Sigmoid colon (tissue), 7 donors: ENCODE results near the gene TMEM52. TPM values are rescaled to one million over a fixed set of nuclear protein-coding genes. Genes with fewer than 3 reads are reported as not detected.

Source experiments
- DNase-seq: peaks from one replicate; pipeline ENCODE4 v3.0.0-alpha.2; 2019
- H3K27ac ChIP-seq, 4 donors: fragments of 200-600 bp; sonication (generic); one replicate each; pipeline ENCODE4 v1.5.1; 2016 to 2019; ENCODE audit warnings: mild to moderate bottlenecking in 1 of 4
- H3K27me3 ChIP-seq, 3 donors: fragments of 200-600 bp; sonication (generic); one replicate each; pipeline ENCODE4 v1.5.1; 2019; ENCODE audit warnings: mild to moderate bottlenecking in 1 of 3
- H3K36me3 ChIP-seq, 4 donors: fragments of 200-600 bp; sonication (generic); one replicate each; pipeline ENCODE4 v1.5.1; 2016 to 2019
- H3K4me1 ChIP-seq, 4 donors: fragments of 200-600 bp; sonication (generic); one replicate each; pipeline ENCODE4 v1.5.1; 2017 to 2019
- H3K4me3 ChIP-seq, 4 donors: fragments of 200-600 bp; sonication (generic); one replicate each; pipeline ENCODE4 v1.5.1; 2017 to 2019; ENCODE audit warnings: mild to moderate bottlenecking in 2 of 4, moderate library complexity in 1 of 4
- H3K9me3 ChIP-seq, 4 donors: fragments of 200-600 bp in 3 of 4; sonication (generic) in 3 of 4; one replicate each; pipeline versions ENCODE4 v1.5.1 to v1.6.1; 2013 to 2019
- EP300 ChIP-seq, 4 donors: sonication (generic); formaldehyde crosslinking; IDR thresholded peaks; one replicate each; pipeline ENCODE4 v1.6.1; 2017; ENCODE audit warnings: antibody characterized with exemption in 4 of 4
- POLR2A ChIP-seq, 2 donors: fragments of 450-650 bp; IDR thresholded peaks; one replicate each; pipeline ENCODE4 v1.6.1; 2016; ENCODE audit warnings: antibody characterized with exemption in 2 of 2, mild to moderate bottlenecking in 2 of 2, moderate library complexity in 2 of 2
- POLR2AphosphoS5 ChIP-seq, 4 donors: sonication (generic); formaldehyde crosslinking; IDR thresholded peaks; one replicate each; pipeline ENCODE4 v1.6.1; 2017; ENCODE audit warnings: antibody characterized with exemption in 4 of 4
- WGBS, 2 donors: extraction: QIAGEN DNeasy Blood & Tissue Kit; methylation state at CpG; one replicate each; pipeline ENCODE4 v1.1.7; 2013; 5-methylcytosine and 5-hydroxymethylcytosine counted together
- intact Hi-C: fragments of 100-400 bp; cut with DNase I; formaldehyde crosslinking; loops from one replicate; pipeline ENCODE4 v1.15.1; 2023
- polyA plus RNA-seq, 3 donors: library from polyadenylated mRNA; stranded (reverse); fragments of 200-250 nt; gene quantifications; one replicate each; pipeline ENCODE4 v1.2.3, GENCODE V29; 2013
- total RNA-seq, 4 donors: library from RNA; depleted of rRNA; stranded (reverse); fragments of >200 nt; gene quantifications; one replicate each; pipeline ENCODE4 v1.1.0, GENCODE V29; 2016
- TF ChIP-seq, protein P1 (sequence below), 4 experiments: fragments of 450-650 bp in 3 of 4; fragments of 200-600 bp in 1 of 4; IDR thresholded peaks; one replicate each; pipeline ENCODE4 v1.5.1; 2016 to 2019; ENCODE audit warnings: antibody characterized with exemption in 4 of 4, mild to moderate bottlenecking in 3 of 4, moderate library complexity in 2 of 4
- donor health status: healthy with polysubstance abuse.
- donor health status: Bipolar disorder and iron deficiency.
- donor health status: healthy.

The TMEM52 gene
- total and polyA plus RNA-seq, 7 donors, result 1.1 to 5.5 (median 2.1) TPM; not detected in 2

DNA sequence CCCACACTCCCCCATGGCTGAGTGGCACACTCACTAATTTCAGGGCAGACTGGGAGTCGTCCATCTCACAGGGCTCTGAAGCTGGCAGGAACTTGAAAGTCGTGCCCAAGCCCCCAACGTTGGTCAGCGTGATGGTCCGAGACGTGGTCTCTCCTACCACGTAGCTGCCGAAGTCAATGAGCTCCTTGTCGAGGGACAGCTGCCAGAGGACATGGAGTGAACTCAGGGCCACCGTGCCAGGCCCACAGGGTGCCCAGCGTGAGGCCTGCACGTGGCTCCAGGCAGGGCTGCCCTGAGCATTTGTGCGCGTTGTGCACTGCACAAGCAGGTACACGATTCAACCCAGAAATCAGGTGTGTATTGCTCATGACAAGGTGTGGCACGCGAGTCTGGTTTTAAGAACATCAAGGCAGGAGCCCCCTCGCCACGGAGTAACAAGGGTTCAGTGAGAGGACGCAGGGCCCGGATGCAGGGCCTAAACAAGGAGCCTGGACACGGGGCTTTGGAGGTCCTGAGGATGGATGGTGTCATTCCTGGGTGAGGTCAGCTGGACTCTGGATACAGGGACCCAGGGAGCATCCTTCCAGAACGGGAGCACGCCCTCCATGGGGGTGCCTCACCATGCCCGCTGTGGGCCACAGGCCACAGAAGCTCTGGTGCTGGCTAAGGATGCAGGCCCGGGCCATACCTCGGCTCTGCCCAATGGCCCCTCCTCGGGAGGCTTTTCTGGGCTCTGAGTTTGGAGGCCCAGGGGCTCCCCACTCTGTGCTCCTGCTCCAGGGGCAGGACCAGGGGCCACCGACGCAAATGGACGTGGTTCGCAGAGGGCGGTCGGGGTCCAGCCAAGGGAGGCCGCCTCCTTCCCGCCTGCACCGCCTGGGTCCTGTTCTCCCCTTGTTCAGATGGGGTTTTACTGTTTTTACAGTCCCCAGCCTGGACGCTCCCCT lies 37.8 kb upstream of the TMEM52 start:
- H3K9me3 ChIP-seq, result no peaks in the 10 kb centered on the region
- H3K4me3 ChIP-seq, result no peak overlapping the region
- peaks cover 3 to 54% (median 27%) of the 10 kb centered on the region in 3 donors for H3K27me3 ChIP-seq
- peaks cover 0 to 9% (median 7%) of the 10 kb centered on the region in 4 donors for H3K4me1 ChIP-seq
- TF ChIP-seq, protein P1, sequence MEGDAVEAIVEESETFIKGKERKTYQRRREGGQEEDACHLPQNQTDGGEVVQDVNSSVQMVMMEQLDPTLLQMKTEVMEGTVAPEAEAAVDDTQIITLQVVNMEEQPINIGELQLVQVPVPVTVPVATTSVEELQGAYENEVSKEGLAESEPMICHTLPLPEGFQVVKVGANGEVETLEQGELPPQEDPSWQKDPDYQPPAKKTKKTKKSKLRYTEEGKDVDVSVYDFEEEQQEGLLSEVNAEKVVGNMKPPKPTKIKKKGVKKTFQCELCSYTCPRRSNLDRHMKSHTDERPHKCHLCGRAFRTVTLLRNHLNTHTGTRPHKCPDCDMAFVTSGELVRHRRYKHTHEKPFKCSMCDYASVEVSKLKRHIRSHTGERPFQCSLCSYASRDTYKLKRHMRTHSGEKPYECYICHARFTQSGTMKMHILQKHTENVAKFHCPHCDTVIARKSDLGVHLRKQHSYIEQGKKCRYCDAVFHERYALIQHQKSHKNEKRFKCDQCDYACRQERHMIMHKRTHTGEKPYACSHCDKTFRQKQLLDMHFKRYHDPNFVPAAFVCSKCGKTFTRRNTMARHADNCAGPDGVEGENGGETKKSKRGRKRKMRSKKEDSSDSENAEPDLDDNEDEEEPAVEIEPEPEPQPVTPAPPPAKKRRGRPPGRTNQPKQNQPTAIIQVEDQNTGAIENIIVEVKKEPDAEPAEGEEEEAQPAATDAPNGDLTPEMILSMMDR (IDR thresholded peaks at IDR 0.05), result no peak
- TF ChIP-seq POLR2A (IDR thresholded peaks at IDR 0.05), result no peak
- no peak for TF ChIP-seq EP300 (IDR thresholded peaks at IDR 0.05)
- TF ChIP-seq POLR2AphosphoS5 (IDR thresholded peaks at IDR 0.05), result no peak
- no peak for DNase-seq
- intact Hi-C loops, result no loop called here
- WGBS, 2 donors, result 91 to 93% methylated on average over 38 of the region's 38 CpGs
- H3K27ac ChIP-seq, result no peak overlapping the region
- H3K36me3 ChIP-seq, result no peaks in the 10 kb centered on the region

DNA sequence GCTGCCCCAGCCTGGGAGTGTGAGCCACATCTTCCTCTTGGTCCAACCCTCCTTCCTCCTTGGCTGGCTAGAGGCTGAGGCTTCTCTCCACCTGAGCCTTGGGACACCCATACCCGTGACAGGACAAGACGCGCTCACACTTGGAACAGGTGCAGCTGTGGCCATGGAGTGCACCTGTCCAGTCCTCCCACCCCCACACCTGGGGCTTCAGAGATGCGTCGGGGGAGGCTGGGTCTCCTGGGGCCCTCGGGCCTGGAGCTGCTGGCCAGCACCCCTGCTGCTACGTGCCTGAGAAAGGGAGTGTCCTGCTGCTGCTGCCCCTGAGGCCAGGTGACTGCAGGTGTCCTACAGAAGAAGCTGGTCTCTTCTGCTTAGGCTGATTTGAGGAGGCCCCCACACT lies 37.0 kb upstream of the TMEM52 start:
- peaks cover 0 to 9% (median 7%) of the 10 kb centered on the region in 4 donors for H3K4me1 ChIP-seq
- intact Hi-C loops, result no loop called here
- H3K36me3 ChIP-seq, result no peaks in the 10 kb centered on the region
- H3K4me3 ChIP-seq, result no peak overlapping the region
- WGBS, 2 donors, result 77 to 85% methylated on average over 7 of the region's 7 CpGs
- TF ChIP-seq, protein P1 (IDR thresholded peaks at IDR 0.05), result no peak
- TF ChIP-seq POLR2AphosphoS5 (IDR thresholded peaks at IDR 0.05), result no peak
- no peak for TF ChIP-seq POLR2A (IDR thresholded peaks at IDR 0.05)
- TF ChIP-seq EP300 (IDR thresholded peaks at IDR 0.05), result no peak
- H3K27me3 ChIP-seq, result peaks cover 2 to 55% (median 22%) of the 10 kb centered on the region in 3 donors
- no peak for DNase-seq
- peaks cover 0 to 1% (median 0%) of the 10 kb centered on the region in 4 donors for H3K9me3 ChIP-seq
- H3K27ac ChIP-seq, result no peak overlapping the region

DNA sequence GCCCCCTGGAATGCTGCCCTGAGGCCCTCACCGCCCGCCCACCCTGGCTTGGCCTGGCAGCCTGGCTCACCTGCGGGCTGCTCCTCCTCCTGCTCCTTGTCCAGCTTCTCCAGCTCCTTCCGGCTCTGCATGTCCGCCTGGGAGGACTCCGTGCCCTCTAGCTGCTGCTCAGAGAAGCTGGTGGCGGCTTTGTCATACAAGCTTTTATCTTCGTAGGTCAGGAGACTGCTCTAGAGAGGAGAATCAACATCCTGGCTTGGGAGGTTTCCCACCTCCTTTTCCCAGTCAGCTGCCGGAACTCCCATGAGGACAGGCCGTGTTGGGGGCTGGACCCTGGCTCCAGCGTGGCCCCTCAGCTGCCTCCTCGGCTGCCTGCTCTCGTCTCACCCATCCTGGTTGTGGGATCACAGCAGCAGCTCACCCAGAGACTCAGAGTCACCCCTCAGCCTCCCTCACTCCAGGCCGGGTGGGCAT lies 36.6 kb upstream of the TMEM52 start:
- DNase-seq, result no peak
- H3K36me3 ChIP-seq, result no peaks in the 10 kb centered on the region
- peaks cover 0 to 5% (median 0%) of the 10 kb centered on the region in 4 donors for H3K9me3 ChIP-seq
- H3K4me1 ChIP-seq, result peaks cover 0 to 9% (median 7%) of the 10 kb centered on the region in 4 donors
- 80% methylated on average over 14 of the region's 14 CpGs for WGBS, 2 donors
- no peak overlapping the region for H3K4me3 ChIP-seq
- no peak for TF ChIP-seq POLR2AphosphoS5 (IDR thresholded peaks at IDR 0.05)
- TF ChIP-seq, protein P1 (IDR thresholded peaks at IDR 0.05), result no peak
- TF ChIP-seq EP300 (IDR thresholded peaks at IDR 0.05), result no peak
- TF ChIP-seq POLR2A (IDR thresholded peaks at IDR 0.05), result no peak
- intact Hi-C loops, result no loop called here
- no peak overlapping the region for H3K27ac ChIP-seq
- H3K27me3 ChIP-seq, result peaks cover 0 to 55% (median 19%) of the 10 kb centered on the region in 3 donors

DNA sequence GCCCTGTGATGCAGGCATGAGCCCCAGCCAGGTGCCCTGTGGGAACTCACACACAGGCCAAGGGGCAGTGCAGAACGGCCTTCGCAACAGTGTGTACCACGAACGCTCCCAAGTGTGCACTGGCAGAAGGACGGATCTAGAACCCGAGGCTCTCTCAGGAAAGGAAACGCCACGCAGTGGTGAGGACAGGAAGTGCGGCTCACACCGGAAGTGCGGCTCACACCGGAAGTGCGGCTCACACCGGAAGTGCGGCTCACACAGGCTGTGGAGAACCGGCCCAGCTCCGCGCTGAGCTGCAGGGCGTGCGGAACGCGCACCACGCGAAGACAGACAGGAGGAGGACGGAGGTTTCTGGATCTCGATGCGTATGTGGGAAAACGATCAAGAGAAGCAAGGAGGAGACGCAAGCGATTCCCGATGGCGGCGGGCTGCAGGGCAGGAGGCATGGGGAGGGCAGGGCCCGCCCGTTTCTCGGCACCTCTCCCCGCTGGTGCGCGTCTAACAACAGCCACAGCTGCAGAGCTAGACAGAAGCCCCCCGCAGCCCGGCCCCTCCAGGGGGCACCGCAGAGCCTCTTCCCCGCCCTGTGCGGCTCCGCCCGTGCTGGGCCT lies 35.9 kb upstream of the TMEM52 start:
- Histone ChIP-seq H3K27me3 (peaks cover 0 to 55% (median 13%) of the 10 kb centered on the region in 3 donors), H3K27ac (no peak overlapping the region), H3K4me1 (peaks cover 0 to 5% (median 5%) of the 10 kb centered on the region in 4 donors), H3K4me3 (no peak overlapping the region), H3K9me3 (peaks cover 0 to 5% (median 0%) of the 10 kb centered on the region in 4 donors), H3K36me3 (no peaks in the 10 kb centered on the region)
- DNase-seq, result no peak
- TF ChIP-seq POLR2AphosphoS5 (IDR thresholded peaks at IDR 0.05) (no peak), POLR2A (IDR thresholded peaks at IDR 0.05) (no peak), EP300 (IDR thresholded peaks at IDR 0.05) (no peak)
- TF ChIP-seq, protein P1 (IDR thresholded peaks at IDR 0.05), result no peak
- WGBS, 2 donors, result 75 to 93% methylated on average over 46 of the region's 46 CpGs
- intact Hi-C loops, result no loop called here
